H54 (cell line): ENCODE data around the gene SLC26A1.
"Not testable (repeated sequence)": the region's sequence is repeated elsewhere in the genome, so short reads cannot be mapped to it uniquely, and the experiment has no call there.

Source experiments
- DNase-seq: peaks from one replicate; pipeline ENCODE4 v3.0.0; 2011; ENCODE audit warnings: low spot score, mixed read lengths; ENCODE audit not compliant: insufficient read length
- FAIRE-seq: peaks from 3 replicates; lab custom pipeline; 2011; peaks lifted over from hg19 to GRCh38; lab: Jason Lieb, UNC
- POLR2A ChIP-seq: IDR thresholded peaks from 2 replicates; pipeline ENCODE4 v1.6.1; 2011; ENCODE audit warnings: low read depth, mild to moderate bottlenecking, low read length

The SLC26A1 gene

DNA sequence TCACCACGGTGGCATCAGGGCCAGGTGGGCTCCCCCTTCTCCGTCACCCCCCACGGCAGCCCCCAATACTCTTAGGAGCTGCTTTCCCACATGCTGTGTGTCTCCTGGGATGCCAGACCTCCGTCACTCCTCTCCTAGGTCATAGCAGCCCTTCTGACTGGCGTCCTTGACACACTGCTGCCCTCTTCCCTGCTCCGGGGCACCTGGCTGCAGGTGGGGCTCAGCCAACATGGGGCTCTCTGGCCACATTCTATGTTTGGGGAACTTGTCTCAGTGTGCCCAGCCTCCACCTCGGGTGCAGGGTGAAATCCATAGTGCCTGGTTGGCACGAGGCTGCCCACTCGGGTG lies 47.1 kb downstream of the SLC26A1 start:
- no peak for TF ChIP-seq POLR2A
- DNase-seq: no peak
- no peak for FAIRE-seq

DNA sequence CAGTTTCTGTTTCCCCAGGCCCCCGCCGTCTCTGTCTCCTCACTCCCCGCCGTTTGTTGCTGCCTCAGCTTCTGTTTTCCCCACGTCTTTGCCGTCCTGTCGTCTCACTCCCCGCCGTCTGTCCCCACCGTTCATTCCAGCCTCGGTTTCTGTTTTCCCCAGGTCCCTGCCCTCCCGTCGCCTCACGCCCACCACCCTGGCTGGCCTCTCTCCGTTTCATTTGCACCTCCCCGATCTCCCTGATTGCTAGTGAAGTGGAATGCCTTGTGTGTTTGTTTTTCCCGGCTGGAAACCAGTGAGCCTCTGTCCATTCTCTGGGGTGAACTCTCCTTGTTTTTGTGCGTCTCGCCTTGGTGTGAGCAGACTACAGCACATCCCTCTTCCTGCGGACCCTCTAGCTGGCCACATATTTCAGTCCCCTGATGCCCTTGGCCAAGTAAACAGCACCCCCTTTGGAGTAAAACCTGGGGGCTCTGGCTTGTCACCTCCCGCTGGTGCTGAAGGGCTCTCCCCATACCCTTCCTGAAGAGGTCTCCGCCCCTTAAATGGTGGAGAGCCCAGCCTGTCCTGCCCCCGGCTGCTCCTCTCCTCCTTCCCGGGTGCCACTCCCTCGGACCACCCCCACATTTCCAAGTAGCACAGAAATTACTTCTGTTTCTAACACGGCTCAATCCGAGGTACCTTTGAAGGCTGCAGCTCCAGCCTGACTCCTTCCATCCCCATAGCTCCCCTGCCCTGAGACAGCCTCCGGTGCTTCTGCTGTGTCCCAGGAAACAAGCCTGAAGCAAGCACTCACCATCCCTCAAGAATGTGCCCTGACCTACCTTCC lies 47.7 kb downstream of the SLC26A1 start:
- no peak for TF ChIP-seq POLR2A
- DNase-seq (no peak), FAIRE-seq (no peak)

DNA sequence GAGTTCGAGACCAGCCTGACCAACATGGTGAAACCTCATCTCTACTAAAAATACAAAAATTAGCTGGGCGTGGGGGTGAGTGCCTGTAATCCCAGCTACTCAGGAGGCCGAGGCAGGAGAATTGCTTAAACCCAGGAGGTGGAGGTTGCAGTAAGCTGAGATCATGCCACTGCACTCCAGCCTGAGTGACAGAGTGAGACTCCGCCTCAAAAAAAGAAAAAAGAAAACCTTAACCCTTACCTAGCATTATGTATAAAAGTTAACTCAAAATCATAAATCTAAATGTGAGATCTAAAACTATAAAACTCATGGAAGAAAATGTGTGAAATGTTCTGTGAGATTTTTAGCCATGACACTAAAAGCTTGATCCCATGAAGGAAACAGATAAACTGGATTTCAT lies 53.7 kb downstream of the SLC26A1 start:
- not testable (repeated sequence) for FAIRE-seq, DNase-seq
